Measurements from ENCODE around the gene MNS1.

DNA sequence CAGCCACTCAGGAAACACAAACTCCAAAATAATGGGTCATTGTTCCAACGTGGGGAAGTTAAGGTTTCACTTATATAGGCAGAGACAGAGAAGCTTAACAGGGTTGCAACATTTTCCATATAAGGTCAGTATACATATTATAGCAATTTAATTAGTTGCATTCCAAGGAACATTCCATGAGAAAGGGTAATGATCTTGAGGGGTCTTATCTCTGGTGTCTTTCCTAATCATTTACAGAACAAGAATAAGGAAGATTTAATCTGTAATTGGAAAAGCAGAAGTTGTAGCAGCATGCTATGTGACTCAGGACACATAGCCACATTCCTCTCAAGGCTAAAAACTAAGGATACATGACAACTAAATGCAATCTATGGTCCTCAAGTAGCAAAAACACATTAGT is 4.9 kb downstream of the MNS1 start:
- TF ChIP-seq, protein P1, sequence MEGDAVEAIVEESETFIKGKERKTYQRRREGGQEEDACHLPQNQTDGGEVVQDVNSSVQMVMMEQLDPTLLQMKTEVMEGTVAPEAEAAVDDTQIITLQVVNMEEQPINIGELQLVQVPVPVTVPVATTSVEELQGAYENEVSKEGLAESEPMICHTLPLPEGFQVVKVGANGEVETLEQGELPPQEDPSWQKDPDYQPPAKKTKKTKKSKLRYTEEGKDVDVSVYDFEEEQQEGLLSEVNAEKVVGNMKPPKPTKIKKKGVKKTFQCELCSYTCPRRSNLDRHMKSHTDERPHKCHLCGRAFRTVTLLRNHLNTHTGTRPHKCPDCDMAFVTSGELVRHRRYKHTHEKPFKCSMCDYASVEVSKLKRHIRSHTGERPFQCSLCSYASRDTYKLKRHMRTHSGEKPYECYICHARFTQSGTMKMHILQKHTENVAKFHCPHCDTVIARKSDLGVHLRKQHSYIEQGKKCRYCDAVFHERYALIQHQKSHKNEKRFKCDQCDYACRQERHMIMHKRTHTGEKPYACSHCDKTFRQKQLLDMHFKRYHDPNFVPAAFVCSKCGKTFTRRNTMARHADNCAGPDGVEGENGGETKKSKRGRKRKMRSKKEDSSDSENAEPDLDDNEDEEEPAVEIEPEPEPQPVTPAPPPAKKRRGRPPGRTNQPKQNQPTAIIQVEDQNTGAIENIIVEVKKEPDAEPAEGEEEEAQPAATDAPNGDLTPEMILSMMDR (IDR thresholded peaks at IDR 0.05 in 2 of 3, conservative IDR thresholded peaks at IDR 0.05 in 1 of 3; ENCODE audit: borderline replicate concordance in 1 of 3, insufficient read depth in 1 of 3, low read depth in 2 of 3, low read length in 2 of 3): no peak
- TF ChIP-seq POLR2A (IDR thresholded peaks at IDR 0.05; ENCODE audit: borderline replicate concordance, extremely low read depth, insufficient read depth, insufficient read length) (no peak), EZH2 (IDR thresholded peaks at IDR 0.05) (no peak), EZH2phosphoT487 (IDR thresholded peaks at IDR 0.05; ENCODE audit: borderline replicate concordance) (no peak), YY1 (IDR thresholded peaks at IDR 0.05; ENCODE audit: extremely low read depth, insufficient replicate concordance, low read depth, low read length) (no peak), SIN3A (IDR thresholded peaks at IDR 0.05; ENCODE audit: low read depth) (no peak), JUND (IDR thresholded peaks at IDR 0.05) (no peak), RAD21 (IDR thresholded peaks at IDR 0.05; ENCODE audit: low read depth) (no peak), ZNF274 (IDR thresholded peaks at IDR 0.05; ENCODE audit: low read depth, low read length) (no peak), POLR2AphosphoS5 (IDR thresholded peaks at IDR 0.05; ENCODE audit: low read depth, low read length) (no peak), CBX3 (IDR thresholded peaks at IDR 0.05; ENCODE audit: low read depth) (no peak)
- TF ChIP-seq, protein P2, sequence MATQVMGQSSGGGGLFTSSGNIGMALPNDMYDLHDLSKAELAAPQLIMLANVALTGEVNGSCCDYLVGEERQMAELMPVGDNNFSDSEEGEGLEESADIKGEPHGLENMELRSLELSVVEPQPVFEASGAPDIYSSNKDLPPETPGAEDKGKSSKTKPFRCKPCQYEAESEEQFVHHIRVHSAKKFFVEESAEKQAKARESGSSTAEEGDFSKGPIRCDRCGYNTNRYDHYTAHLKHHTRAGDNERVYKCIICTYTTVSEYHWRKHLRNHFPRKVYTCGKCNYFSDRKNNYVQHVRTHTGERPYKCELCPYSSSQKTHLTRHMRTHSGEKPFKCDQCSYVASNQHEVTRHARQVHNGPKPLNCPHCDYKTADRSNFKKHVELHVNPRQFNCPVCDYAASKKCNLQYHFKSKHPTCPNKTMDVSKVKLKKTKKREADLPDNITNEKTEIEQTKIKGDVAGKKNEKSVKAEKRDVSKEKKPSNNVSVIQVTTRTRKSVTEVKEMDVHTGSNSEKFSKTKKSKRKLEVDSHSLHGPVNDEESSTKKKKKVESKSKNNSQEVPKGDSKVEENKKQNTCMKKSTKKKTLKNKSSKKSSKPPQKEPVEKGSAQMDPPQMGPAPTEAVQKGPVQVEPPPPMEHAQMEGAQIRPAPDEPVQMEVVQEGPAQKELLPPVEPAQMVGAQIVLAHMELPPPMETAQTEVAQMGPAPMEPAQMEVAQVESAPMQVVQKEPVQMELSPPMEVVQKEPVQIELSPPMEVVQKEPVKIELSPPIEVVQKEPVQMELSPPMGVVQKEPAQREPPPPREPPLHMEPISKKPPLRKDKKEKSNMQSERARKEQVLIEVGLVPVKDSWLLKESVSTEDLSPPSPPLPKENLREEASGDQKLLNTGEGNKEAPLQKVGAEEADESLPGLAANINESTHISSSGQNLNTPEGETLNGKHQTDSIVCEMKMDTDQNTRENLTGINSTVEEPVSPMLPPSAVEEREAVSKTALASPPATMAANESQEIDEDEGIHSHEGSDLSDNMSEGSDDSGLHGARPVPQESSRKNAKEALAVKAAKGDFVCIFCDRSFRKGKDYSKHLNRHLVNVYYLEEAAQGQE (IDR thresholded peaks at IDR 0.05; ENCODE audit: low read depth): no peak

Data from HCT116 (cell line).